Skeletal muscle tissue (tissue), 4 donors: ENCODE results near the gene CCDC68. TPM values are rescaled to one million over a fixed set of nuclear protein-coding genes. Genes with fewer than 3 reads are reported as not detected.
"Not testable (repeated sequence)": the region's sequence is repeated elsewhere in the genome, so short reads cannot be mapped to it uniquely, and the experiment has no call there.

ENCODE experiments used
- H3K27ac ChIP-seq: one replicate; pipeline ENCODE4 v1.7.0; 2013; ENCODE audit warnings: mild to moderate bottlenecking, low read depth, low read length, inconsistent platforms
- H3K27me3 ChIP-seq, 3 donors: one replicate each; pipeline ENCODE4 v1.7.0; 2013; ENCODE audit warnings: low read length in 3 of 3; ENCODE audit not compliant: control insufficient read depth in 3 of 3, insufficient read depth in 3 of 3
- H3K36me3 ChIP-seq, 3 donors: one replicate each; pipeline ENCODE4 v1.7.0; 2013; ENCODE audit warnings: low read length in 3 of 3; ENCODE audit not compliant: control insufficient read depth in 3 of 3, insufficient read depth in 3 of 3
- H3K4me1 ChIP-seq, 3 donors: one replicate each; pipeline ENCODE4 v1.7.0; 2013; ENCODE audit warnings: low read length in 3 of 3, mild to moderate bottlenecking in 3 of 3; ENCODE audit not compliant: control insufficient read depth in 3 of 3, insufficient read depth in 3 of 3
- H3K4me3 ChIP-seq, 3 donors: one replicate each; pipeline ENCODE4 v1.7.0; 2013; ENCODE audit warnings: low read length in 3 of 3
- H3K9ac ChIP-seq, 3 donors: one replicate each; pipeline ENCODE4 v1.7.0; 2013; ENCODE audit warnings: low read length in 3 of 3, mild to moderate bottlenecking in 3 of 3, moderate library complexity in 2 of 3, low read depth in 1 of 3
- H3K9me3 ChIP-seq, 3 donors: one replicate each; pipeline ENCODE4 v1.7.0; 2013; ENCODE audit warnings: low read length in 3 of 3; ENCODE audit not compliant: control insufficient read depth in 3 of 3
- total RNA-seq: library from RNA; depleted of rRNA; stranded (reverse); fragments of >200 nt; gene quantifications from one replicate; pipeline ENCODE4 v1.2.3, GENCODE V29; 2014
- donor health status: Osteomylitis.

Gene CCDC68
- total RNA-seq, 1 donor from 2014 or later, result 0.52 TPM

DNA sequence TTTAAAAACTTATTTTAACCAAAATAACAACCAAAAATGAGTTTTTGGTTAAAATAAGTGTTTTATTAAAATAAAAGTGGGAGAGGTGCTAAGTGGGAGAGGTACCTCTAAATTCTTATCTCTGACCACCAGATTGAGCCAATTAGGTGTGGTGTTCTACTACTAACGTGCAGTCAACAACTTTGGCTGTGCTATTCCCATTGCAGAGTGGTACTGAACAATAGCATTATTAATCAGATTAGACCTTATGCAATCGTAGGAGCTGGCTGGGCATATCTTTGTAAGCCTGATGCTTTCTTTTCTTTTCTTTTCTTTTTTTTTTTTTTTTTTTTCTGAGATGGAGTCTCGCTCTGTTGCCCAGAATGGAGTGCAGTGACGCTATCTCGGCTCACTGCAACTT lies 92.1 kb downstream of the CCDC68 start:
- H3K9me3 ChIP-seq, result no peaks in the 10 kb centered on the region
- H3K9ac ChIP-seq, result no peak overlapping the region
- no peaks in the 10 kb centered on the region for H3K36me3 ChIP-seq
- H3K4me1 ChIP-seq, result no peaks in the 10 kb centered on the region
- H3K27ac ChIP-seq, result no peak overlapping the region
- H3K4me3 ChIP-seq, result no peak overlapping the region
- peaks cover 0 to 2% (median 0%) of the 10 kb centered on the region in 3 donors for H3K27me3 ChIP-seq

DNA sequence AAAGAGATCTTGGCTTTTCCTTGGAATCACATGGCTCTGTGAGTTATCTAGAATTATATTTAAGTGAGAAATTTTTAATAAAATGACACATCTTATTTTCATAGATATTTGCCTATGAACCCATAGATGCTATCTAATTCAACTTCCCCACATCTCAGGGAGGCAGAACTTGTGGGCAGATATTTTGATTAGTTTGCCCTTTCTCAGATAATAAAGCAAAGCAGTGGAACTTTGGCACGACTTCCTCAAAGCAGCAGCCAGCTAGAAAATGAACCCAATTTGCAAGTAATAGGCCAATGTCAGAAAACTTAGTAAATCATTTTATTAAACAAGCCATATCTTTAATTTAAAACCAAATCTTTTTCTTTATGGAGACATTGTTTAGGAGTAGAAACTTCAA lies 98.3 kb downstream of the CCDC68 start:
- H3K27ac ChIP-seq, result no peak overlapping the region
- no peaks in the 10 kb centered on the region for H3K36me3 ChIP-seq
- no peak overlapping the region for H3K4me3 ChIP-seq
- H3K9ac ChIP-seq, result no peak overlapping the region
- no peaks in the 10 kb centered on the region for H3K4me1 ChIP-seq
- no peaks in the 10 kb centered on the region for H3K27me3 ChIP-seq
- H3K9me3 ChIP-seq, result no peaks in the 10 kb centered on the region

DNA sequence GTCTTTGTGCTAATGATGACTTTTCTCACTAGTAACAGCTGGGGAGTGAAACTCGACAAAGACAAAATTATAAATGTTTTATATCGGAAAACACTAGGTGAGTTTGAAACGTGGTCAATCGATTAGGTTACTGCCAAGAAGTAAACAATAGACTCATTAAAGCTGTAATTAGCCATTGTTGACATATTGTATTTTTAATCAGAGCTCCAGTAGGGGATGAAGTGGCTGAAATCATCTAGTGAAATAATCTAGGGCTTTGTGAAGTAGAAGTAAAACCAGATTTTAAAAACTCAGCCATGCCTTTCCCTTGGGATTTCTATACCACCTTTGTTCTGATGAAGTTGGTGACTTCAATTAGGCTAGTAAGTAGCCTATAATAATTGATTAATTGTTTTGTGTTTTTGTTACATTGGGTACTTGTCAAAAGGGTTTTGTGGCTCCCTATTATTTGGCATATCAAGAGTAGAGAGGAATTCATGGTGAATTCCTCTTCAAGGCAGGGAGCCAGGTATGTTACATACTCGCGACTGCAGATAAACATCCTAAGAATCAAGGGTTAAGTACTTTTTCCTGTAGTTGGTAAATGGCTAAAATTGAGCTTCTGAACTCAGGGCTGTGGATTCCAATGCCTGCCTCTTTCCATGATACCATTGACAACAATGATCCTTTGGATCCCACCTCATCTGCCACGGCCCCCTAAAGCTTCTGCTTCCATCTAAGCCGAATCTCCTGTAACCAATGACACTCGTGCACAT lies 99.4 kb downstream of the CCDC68 start:
- Histone ChIP-seq H3K4me1 (no peaks in the 10 kb centered on the region), H3K36me3 (no peaks in the 10 kb centered on the region), H3K9ac (no peak overlapping the region), H3K27ac (no peak overlapping the region), H3K4me3 (no peak overlapping the region), H3K9me3 (no peaks in the 10 kb centered on the region), H3K27me3 (no peaks in the 10 kb centered on the region)

DNA sequence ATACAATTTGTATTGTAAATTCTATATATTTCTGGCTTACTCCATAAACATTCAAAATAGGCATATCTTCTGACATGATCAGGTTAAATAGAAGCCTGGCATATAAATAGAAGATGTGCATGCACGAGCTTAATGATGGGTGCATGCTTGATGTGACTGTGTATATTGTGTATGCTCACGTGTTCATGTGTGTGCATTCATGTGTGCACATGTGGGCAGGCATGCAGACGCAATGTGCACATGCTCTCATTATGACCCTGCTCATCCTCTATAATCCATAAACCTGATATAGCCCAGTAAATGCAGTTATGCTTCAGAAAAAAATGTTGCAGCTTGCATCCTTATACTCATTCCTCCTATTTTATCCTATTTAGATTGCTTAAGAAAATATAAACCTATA lies 101.8 kb downstream of the CCDC68 start:
- Histone ChIP-seq H3K9me3 (no peaks in the 10 kb centered on the region), H3K4me1 (no peaks in the 10 kb centered on the region), H3K36me3 (no peaks in the 10 kb centered on the region), H3K4me3 (no peak overlapping the region), H3K27ac (no peak overlapping the region), H3K9ac (no peak overlapping the region), H3K27me3 (no peaks in the 10 kb centered on the region)

DNA sequence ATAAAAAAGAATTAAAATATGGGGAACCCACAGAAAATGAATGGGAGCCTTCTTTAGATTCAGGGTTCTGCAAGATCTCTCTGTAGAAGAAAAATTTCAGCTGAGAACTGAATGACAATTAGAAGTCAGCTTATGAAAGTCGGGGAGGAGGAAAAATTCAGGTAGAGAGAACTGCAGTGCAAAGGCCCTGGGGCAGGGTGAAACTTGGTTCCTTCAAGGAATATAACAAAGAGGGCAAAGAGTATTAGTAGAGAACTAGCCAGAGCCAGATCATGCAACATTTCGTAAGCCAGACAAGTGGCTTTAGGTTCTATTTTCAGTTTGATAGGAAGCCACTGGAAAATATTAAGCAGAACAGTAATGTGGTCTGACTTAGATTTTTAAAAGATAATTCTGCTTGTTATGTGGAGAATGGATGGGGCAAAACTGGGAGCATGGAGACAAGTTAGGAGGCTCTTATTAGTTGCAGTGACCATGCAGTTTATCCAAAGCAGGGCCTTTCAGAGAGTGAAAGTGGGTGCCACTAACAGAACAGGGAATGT lies 103.1 kb downstream of the CCDC68 start:
- H3K9me3 ChIP-seq, result no peaks in the 10 kb centered on the region
- H3K4me3 ChIP-seq, result no peak overlapping the region
- no peak overlapping the region for H3K9ac ChIP-seq
- no peak overlapping the region for H3K27ac ChIP-seq
- no peaks in the 10 kb centered on the region for H3K4me1 ChIP-seq
- H3K36me3 ChIP-seq, result no peaks in the 10 kb centered on the region
- H3K27me3 ChIP-seq, result no peaks in the 10 kb centered on the region

DNA sequence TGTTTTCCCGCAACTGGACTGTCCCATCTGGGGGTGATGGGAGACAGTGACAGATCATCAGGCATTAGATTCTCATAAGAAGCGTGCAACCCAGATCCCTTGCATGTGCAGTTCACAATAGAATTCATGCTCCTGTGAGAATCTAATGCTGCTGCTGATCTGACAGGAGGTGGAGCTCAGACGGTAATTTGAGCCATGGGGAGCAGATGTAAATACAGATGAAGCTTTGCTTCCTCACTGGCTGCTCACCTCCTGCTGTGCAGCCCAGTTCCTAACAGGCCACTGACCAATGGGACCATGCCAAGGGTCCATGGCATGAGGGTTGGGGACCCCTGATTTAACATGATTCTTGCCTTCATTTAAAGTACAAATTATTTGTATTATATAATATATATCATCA lies 104.2 kb downstream of the CCDC68 start:
- H3K4me3 ChIP-seq, H3K36me3 ChIP-seq, H3K9ac ChIP-seq, H3K4me1 ChIP-seq, H3K27me3 ChIP-seq, H3K9me3 ChIP-seq, H3K27ac ChIP-seq: not testable (repeated sequence)

DNA sequence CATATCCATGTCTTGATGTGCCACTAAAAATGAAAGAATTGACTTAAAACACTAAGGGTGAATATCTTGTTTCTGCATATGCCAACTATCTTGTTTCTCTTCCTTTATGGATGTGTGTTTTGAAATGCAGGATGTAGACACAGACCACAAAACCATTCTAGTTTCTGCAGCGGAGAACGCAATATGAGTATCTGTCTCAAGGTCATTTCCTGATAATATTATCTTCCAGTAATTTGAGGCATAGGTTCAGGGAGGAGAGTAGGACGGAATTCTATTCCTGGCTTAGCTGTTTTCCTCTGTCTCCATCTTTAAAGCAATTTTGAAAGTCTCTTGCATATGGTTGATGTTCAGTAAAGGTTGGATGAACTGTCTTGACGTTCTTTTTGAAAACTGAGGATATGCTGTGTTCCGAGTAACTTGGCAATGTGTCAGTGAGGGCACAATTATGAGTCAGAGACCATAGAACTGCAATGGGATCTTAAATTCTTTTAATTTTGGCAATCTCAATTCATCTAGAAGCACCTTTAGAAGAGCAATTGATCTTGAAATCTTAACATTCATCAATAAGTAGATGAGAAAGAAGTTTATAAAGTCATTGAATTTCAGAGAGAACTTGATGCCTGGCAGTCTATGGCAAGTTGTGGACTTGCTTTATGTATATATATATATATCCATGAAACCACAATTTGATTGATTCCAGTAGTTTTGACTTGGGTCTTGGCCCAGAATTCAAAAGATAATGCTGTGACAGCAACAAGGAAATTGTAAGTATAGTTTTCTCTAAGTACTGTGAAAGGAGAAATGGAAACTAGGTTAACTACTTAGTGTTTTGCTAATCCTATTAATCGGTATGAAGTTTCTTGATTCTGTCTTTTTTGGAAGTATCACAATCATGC lies 106.2 kb downstream of the CCDC68 start:
- H3K9ac ChIP-seq, result no peak overlapping the region
- no peaks in the 10 kb centered on the region for H3K27me3 ChIP-seq
- no peak overlapping the region for H3K4me3 ChIP-seq
- no peaks in the 10 kb centered on the region for H3K36me3 ChIP-seq
- no peaks in the 10 kb centered on the region for H3K4me1 ChIP-seq
- no peaks in the 10 kb centered on the region for H3K9me3 ChIP-seq
- no peak overlapping the region for H3K27ac ChIP-seq

Other genes with a start within 250 kb of the CCDC68 start
- gene RAB27B, start 131.0 kb downstream of the CCDC68 start, total RNA-seq, result 1.0 TPM